Measurements from ENCODE around the gene ATL2. TPM values are rescaled to one million over a fixed set of nuclear protein-coding genes. Genes with fewer than 3 reads are reported as not detected.

The ATL2 gene
- total RNA-seq, 2 donors from 2014 or later: 54.9 to 66.5 TPM

DNA sequence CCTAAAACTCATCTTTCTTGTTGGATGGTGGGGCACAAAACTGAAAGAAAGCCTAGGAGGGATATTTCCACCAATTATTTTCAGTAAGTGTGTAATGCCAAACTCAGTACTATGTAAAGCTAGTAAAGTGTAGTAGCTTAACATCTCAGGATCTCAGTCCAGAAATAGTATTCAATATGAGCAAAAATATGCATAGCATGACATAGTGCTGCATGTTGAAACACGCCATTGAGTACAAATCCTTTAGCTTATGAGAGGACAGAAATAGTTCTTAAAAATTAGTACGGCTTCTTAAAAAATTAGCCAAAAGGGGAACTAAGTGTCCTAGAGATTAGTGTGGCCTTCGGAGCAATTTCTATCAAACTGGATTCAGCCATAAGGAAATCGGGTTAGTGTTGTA lies 21.7 kb upstream of the ATL2 start:
- intact Hi-C loops (cut with DNase I): no loop called here
- Histone ChIP-seq H3K4me1 (no peaks in the 10 kb centered on the region), H3K9me3 (no peaks in the 10 kb centered on the region), H3K27me3 (no peaks in the 10 kb centered on the region), H3K9ac (ENCODE audit: low read depth in 2 of 2, low read length in 2 of 2) (no peak overlapping the region), H3K36me3 (no peaks in the 10 kb centered on the region), H3K4me3 (no peak overlapping the region), H3K27ac (no peak overlapping the region)
- DNase-seq: no peak
- no peak for TF ChIP-seq CTCF (IDR thresholded peaks at IDR 0.05)

DNA sequence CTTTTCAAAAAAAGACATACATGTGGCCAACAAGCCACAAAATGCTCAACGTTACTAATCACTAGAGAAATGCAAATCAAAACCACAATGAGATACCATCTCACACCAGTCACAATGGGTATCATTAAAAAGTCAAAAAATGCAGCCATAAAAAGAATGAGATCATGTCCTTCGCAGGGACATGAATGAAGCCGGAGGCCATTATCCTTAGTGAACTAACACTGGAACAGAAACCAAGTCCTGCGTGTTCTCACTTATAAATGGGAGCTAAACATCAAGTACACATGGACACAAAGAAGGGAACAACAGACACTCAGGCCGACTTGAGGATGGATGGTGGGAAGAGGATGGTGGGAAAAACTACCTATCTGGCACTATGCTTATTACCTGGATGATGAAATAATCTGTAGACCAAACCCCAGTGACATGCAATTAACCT lies 17.8 kb upstream of the ATL2 start:
- Histone ChIP-seq H3K9me3 (no peaks in the 10 kb centered on the region), H3K4me3 (no peak overlapping the region), H3K27me3 (no peaks in the 10 kb centered on the region), H3K4me1 (no peaks in the 10 kb centered on the region), H3K9ac (ENCODE audit: low read depth in 2 of 2, low read length in 2 of 2) (no peak overlapping the region), H3K27ac (no peak overlapping the region), H3K36me3 (no peaks in the 10 kb centered on the region)
- no peak for DNase-seq
- no peak for TF ChIP-seq CTCF (IDR thresholded peaks at IDR 0.05)
- intact Hi-C loops (cut with DNase I): no loop called here

- intact Hi-C loops (cut with DNase I): no loop called here
- no peak overlapping the region for H3K9ac ChIP-seq (ENCODE audit: low read depth in 2 of 2, low read length in 2 of 2)
- no peaks in the 10 kb centered on the region for H3K4me1 ChIP-seq
- no peaks in the 10 kb centered on the region for H3K9me3 ChIP-seq
- H3K27ac ChIP-seq: no peak overlapping the region
- no peaks in the 10 kb centered on the region for H3K36me3 ChIP-seq
- no peaks in the 10 kb centered on the region for H3K27me3 ChIP-seq
- TF ChIP-seq CTCF (IDR thresholded peaks at IDR 0.05): no peak
- H3K4me3 ChIP-seq: no peak overlapping the region
- DNase-seq: no peak
Measured at GRCh38 chr2:38394041-38394440, 17.0 kb upstream of the ATL2 start.

GRCh38 chr2:38390947-38391346 lies 13.9 kb upstream of the ATL2 start:
- Histone ChIP-seq H3K27me3 (no peaks in the 10 kb centered on the region), H3K9me3 (no peaks in the 10 kb centered on the region), H3K36me3 (no peaks in the 10 kb centered on the region), H3K4me1 (no peaks in the 10 kb centered on the region), H3K27ac (no peak overlapping the region), H3K4me3 (no peak overlapping the region), H3K9ac (ENCODE audit: low read depth in 2 of 2, low read length in 2 of 2) (no peak overlapping the region)
- TF ChIP-seq CTCF (IDR thresholded peaks at IDR 0.05): no peak
- intact Hi-C loops (cut with DNase I): no loop called here
- DNase-seq: no peak

GRCh38 chr2:38387887-38388286 lies 10.8 kb upstream of the ATL2 start:
- Histone ChIP-seq H3K27ac (no peak overlapping the region), H3K27me3 (no peaks in the 10 kb centered on the region), H3K36me3 (no peaks in the 10 kb centered on the region), H3K4me1 (no peaks in the 10 kb centered on the region), H3K9ac (ENCODE audit: low read depth in 2 of 2, low read length in 2 of 2) (no peak overlapping the region), H3K9me3 (no peaks in the 10 kb centered on the region), H3K4me3 (no peak overlapping the region)
- TF ChIP-seq CTCF (IDR thresholded peaks at IDR 0.05): no peak
- no peak for DNase-seq
- intact Hi-C loops (cut with DNase I): loop anchor here (10.0 kb wide), 1 partner anchor 67 kb away; no protein-coding TSS in a partner anchor

DNA sequence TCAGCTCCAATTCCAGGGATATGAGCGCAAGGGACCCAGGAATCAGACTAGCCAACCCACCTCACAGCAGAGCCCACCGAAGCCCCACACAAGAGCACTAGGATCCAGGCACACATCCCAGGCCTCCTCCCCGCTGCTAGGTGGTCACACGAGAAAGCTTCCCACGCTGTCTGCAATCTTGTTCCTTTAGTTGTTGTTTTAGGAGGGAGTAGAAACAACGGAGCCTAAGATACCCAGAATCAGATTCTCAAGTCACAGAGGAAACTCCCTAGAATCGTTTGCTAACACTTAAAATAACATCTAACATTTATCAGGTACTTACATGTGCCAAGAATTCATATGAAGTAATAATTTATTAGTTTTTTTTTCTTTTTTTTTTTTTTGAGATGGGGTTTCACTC lies 9.7 kb upstream of the ATL2 start:
- H3K36me3 ChIP-seq: no peaks in the 10 kb centered on the region
- intact Hi-C loops (cut with DNase I): loop anchor here (10.0 kb wide), 1 partner anchor 68 kb away; no protein-coding TSS in a partner anchor
- H3K4me3 ChIP-seq: no peak overlapping the region
- H3K27me3 ChIP-seq: no peaks in the 10 kb centered on the region
- H3K4me1 ChIP-seq: no peaks in the 10 kb centered on the region
- no peak overlapping the region for H3K9ac ChIP-seq (ENCODE audit: low read depth in 2 of 2, low read length in 2 of 2)
- no peak overlapping the region for H3K27ac ChIP-seq
- no peaks in the 10 kb centered on the region for H3K9me3 ChIP-seq
- DNase-seq: no peak
- no peak for TF ChIP-seq CTCF (IDR thresholded peaks at IDR 0.05)
